DOHH2 (cell line): ENCODE data around the gene SLC8B1.

Experiments
- H3F3A ChIP-seq: fragments of 200-600 bp; sonication (generic), shearing (Covaris generic); 2 replicates; pipeline ENCODE4 v1.6.0; 2016; ENCODE audit warnings: antibody characterized with exemption, mild to moderate bottlenecking; ENCODE audit not compliant: control insufficient read depth, insufficient read depth
- H3K27ac ChIP-seq: fragments of 200-600 bp; sonication (generic); 2 replicates; pipeline ENCODE4 v1.5.1; 2014; ENCODE audit warnings: low read depth, mild to moderate bottlenecking, low read length, moderate library complexity
- H3K27me3 ChIP-seq: fragments of 200-600 bp; sonication (generic); 2 replicates; pipeline ENCODE4 v1.6.1; 2014; ENCODE audit warnings: mild to moderate bottlenecking, low read length, mixed read lengths; ENCODE audit not compliant: control insufficient read depth
- H3K36me3 ChIP-seq: fragments of 200-600 bp; sonication (generic); 2 replicates; pipeline ENCODE4 v1.6.1; 2014; ENCODE audit warnings: mild to moderate bottlenecking, low read length, moderate library complexity, mixed read lengths; ENCODE audit not compliant: control insufficient read depth
- H3K4me1 ChIP-seq: fragments of 200-600 bp; sonication (generic); 2 replicates; pipeline ENCODE4 v1.6.1; 2014; ENCODE audit warnings: mild to moderate bottlenecking, low read length, mixed read lengths; ENCODE audit not compliant: control insufficient read depth
- H3K4me2 ChIP-seq: fragments of 200-600 bp; sonication (generic); 2 replicates; pipeline ENCODE4 v1.6.0; 2014; ENCODE audit warnings: mild to moderate bottlenecking, low read length, moderate library complexity
- H3K4me3 ChIP-seq: fragments of 200-600 bp; sonication (generic); 2 replicates; pipeline ENCODE4 v1.5.1; 2014; ENCODE audit warnings: mild to moderate bottlenecking, low read length, mixed read lengths
- H3K79me2 ChIP-seq: fragments of 200-600 bp; sonication (generic); 2 replicates; pipeline ENCODE4 v1.6.1; 2014; ENCODE audit warnings: mild to moderate bottlenecking, low read length, mixed read lengths; ENCODE audit not compliant: control insufficient read depth
- H3K9me2 ChIP-seq: fragments of 200-600 bp; sonication (generic); replicated peaks from 2 replicates; pipeline ENCODE4 v1.6.1; 2014; ENCODE audit warnings: mild to moderate bottlenecking, low read length, mixed read lengths; ENCODE audit not compliant: control insufficient read depth
- H3K9me3 ChIP-seq: fragments of 200-600 bp; sonication (generic); 2 replicates; pipeline ENCODE4 v1.6.1; 2014; ENCODE audit warnings: antibody characterized with exemption, low read length, mixed read lengths; ENCODE audit not compliant: control insufficient read depth, insufficient read depth
- H4K20me1 ChIP-seq: fragments of 200-600 bp; sonication (generic); 2 replicates; pipeline ENCODE4 v1.6.0; 2014; ENCODE audit warnings: low read depth, mild to moderate bottlenecking, antibody characterized with exemption, low read length, moderate library complexity; ENCODE audit not compliant: control insufficient read depth, insufficient read depth
- EZH2phosphoT487 ChIP-seq: fragments of 200-600 bp; sonication (generic); IDR thresholded peaks from 2 replicates; pipeline ENCODE4 v1.6.1; 2017; ENCODE audit warnings: borderline replicate concordance, mild to moderate bottlenecking, antibody characterized with exemption, low read length, moderate library complexity, mixed read lengths
- TF ChIP-seq, protein P1 (sequence below): fragments of 200-600 bp; sonication (generic); IDR thresholded peaks from one replicate; pipeline ENCODE4 v1.5.1; 2014; ENCODE audit warnings: antibody characterized with exemption, mild to moderate bottlenecking, low read depth, low read length; ENCODE audit not compliant: poor library complexity, severe bottlenecking

SLC8B1 gene

DNA sequence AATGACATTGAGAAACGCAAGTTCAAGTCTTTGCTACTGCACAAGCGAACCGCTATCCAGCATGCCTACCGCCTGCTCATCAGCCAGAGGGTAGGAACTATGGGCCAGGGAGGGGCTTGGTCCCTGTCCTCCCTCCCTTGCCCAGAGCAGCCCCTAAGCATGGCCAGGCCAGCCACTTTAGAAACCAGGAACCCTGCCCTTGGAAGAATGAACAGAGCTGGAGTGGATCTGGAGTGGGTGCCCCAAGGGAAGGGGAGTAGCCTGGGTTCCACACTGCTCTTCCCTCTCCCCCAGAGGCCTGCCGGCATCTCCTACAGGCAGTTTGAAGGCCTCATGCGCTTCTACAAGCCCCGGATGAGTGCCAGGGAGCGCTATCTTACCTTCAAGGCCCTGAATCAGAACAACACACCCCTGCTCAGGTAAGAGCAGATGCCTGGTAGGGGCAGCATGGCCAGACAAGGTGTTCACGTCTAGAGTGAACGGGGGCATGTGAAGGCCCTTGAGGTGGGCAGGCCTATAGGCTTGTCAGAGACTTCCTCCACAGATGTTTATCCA lies 57.9 kb downstream of the SLC8B1 start:
- no peak overlapping the region for H3K27ac ChIP-seq

DNA sequence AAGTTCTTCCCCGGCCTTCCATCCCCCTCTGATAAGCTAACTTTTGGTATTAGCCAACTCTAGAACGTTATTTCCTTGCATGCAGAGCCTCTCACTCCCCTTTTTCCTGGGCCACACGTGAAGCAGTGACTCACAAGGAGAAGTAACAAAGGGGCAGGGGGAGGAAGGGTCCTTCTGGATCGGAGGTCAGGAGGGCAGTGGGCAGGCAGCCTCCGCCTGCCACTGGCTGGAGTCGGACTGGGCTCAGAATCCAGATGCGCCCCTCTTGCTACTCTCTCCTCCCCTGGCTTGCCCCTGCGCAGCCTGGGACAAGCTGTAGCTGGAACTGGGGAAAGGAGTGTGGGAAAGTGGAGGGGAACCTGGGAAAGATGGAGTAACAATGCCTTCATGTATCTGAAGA lies 58.6 kb downstream of the SLC8B1 start:
- TF ChIP-seq, protein P1, sequence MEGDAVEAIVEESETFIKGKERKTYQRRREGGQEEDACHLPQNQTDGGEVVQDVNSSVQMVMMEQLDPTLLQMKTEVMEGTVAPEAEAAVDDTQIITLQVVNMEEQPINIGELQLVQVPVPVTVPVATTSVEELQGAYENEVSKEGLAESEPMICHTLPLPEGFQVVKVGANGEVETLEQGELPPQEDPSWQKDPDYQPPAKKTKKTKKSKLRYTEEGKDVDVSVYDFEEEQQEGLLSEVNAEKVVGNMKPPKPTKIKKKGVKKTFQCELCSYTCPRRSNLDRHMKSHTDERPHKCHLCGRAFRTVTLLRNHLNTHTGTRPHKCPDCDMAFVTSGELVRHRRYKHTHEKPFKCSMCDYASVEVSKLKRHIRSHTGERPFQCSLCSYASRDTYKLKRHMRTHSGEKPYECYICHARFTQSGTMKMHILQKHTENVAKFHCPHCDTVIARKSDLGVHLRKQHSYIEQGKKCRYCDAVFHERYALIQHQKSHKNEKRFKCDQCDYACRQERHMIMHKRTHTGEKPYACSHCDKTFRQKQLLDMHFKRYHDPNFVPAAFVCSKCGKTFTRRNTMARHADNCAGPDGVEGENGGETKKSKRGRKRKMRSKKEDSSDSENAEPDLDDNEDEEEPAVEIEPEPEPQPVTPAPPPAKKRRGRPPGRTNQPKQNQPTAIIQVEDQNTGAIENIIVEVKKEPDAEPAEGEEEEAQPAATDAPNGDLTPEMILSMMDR, result no peak
- no peak for TF ChIP-seq EZH2phosphoT487
- Histone ChIP-seq H3K4me3 (no peak overlapping the region), H3F3A (no peaks in the 10 kb centered on the region; the same call in 1 of the 2 replicates), H3K4me2 (no peak overlapping the region), H3K36me3 (peaks cover 88% of the 10 kb centered on the region), H4K20me1 (no peaks in the 10 kb centered on the region), H3K9me3 (no peaks in the 10 kb centered on the region), H3K79me2 (no peaks in the 10 kb centered on the region), H3K9me2 (no peaks in the 10 kb centered on the region), H3K27ac (no peak overlapping the region), H3K27me3 (no peaks in the 10 kb centered on the region), H3K4me1 (no peaks in the 10 kb centered on the region)

More for the DNA sequence above, 57.9 kb downstream of the SLC8B1 start:
- no peak for TF ChIP-seq EZH2phosphoT487
- TF ChIP-seq, protein P1, result no peak
- Histone ChIP-seq H3K4me2 (no peak overlapping the region), H3K4me1 (no peaks in the 10 kb centered on the region), H3K9me2 (no peaks in the 10 kb centered on the region), H3K79me2 (no peaks in the 10 kb centered on the region), H3K9me3 (no peaks in the 10 kb centered on the region), H3F3A (no peaks in the 10 kb centered on the region; the same call in 1 of the 2 replicates), H4K20me1 (no peaks in the 10 kb centered on the region), H3K36me3 (peaks cover 84% of the 10 kb centered on the region), H3K4me3 (no peak overlapping the region), H3K27me3 (no peaks in the 10 kb centered on the region)

DNA sequence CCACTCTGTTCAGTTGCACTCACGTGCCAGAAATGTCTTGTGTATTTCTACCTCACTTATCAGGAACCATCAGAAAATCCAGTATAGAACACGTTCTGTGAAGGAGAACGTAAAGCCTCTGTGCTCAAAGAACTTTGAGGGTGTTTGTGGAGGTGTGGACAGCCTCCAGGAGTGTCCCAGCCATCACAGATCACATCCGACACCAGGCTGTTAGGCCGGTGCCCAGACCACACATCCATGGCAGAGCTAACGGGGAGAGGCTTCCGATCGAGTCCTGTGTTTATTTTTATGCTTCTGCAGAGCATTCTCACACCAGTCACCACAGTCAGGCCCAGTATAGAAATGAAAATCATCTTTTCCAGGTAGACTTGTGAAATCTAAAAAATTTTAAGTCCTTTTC lies 60.1 kb downstream of the SLC8B1 start:
- H3F3A ChIP-seq, result no peaks in the 10 kb centered on the region; the same call in 1 of the 2 replicates

More for the DNA sequence above, 60.1 kb downstream of the SLC8B1 start:
- no peak for TF ChIP-seq EZH2phosphoT487
- TF ChIP-seq, protein P1, result no peak
- no peaks in the 10 kb centered on the region for H4K20me1 ChIP-seq
- H3K9me3 ChIP-seq, result no peaks in the 10 kb centered on the region
- H3K27me3 ChIP-seq, result no peaks in the 10 kb centered on the region
- no peak overlapping the region for H3K4me2 ChIP-seq
- peaks cover 82% of the 10 kb centered on the region for H3K36me3 ChIP-seq
- H3K4me3 ChIP-seq, result no peak overlapping the region
- H3K79me2 ChIP-seq, result no peaks in the 10 kb centered on the region
- no peak overlapping the region for H3K27ac ChIP-seq
- no peaks in the 10 kb centered on the region for H3K4me1 ChIP-seq
- H3K9me2 ChIP-seq, result no peaks in the 10 kb centered on the region
